Neural progenitor cell (in vitro differentiated cells): ENCODE results near the gene IGFALS.

ENCODE experiments used
- CTCF ChIP-seq: fragments of 200-600 bp; sonication (generic); IDR thresholded peaks from 2 replicates; pipeline ENCODE4 v1.5.1; 2017; ENCODE audit warnings: antibody characterized with exemption, mild to moderate bottlenecking
- EZH2 ChIP-seq: fragments of 200-600 bp; sonication (generic); IDR thresholded peaks from 2 replicates; pipeline ENCODE4 v1.6.1; 2017; ENCODE audit warnings: antibody characterized with exemption, mild to moderate bottlenecking, moderate library complexity

DNA sequence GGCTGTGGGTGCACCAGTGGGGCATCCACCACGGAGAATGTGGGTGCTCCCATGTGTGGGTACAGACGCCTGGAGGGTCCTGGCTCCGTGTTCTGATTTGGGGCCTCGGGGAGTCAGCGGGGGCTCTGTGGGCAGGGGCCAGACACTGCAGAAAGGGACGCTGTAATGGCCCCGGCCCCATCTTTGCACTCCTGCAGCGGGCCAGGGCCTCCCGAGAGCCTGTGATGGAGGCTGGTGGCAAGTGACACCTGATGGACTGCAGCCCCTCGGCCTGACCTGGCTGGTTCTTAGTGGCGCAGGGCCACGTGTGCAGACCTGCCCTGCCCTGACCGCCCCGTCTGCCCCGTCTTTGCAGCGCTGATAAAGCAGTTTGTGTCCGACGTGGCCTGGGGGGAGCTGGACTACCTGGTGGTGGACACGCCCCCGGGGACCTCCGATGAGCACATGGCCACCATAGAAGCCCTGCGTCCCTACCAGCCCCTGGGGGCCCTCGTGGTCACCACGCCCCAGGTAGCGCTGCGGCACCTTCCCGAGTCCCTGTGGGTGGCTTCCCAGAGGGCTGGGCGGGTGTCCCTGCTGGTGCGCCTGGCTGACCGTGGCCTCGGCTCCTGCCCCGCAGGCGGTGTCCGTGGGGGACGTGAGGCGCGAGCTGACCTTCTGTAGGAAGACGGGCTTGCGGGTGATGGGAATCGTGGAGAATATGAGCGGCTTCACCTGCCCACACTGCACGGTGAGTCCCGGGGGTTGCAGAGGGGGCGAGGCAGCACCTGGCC, 6.0 kb downstream of the IGFALS start:
- TF ChIP-seq CTCF (no peak), EZH2 (no peak)
